Fibroblast of peridontal ligament (primary cell): ENCODE measurements around the gene DCP1A.
A peak's percentile ranks its signal among the peaks of the same experiment; 100 is the strongest.
"Not testable (repeated sequence)": the region's sequence is repeated elsewhere in the genome, so short reads cannot be mapped to it uniquely, and the experiment has no call there.

ENCODE experiments used
- DNase-seq: peaks from one replicate; pipeline ENCODE4 v3.0.0-alpha.2; 2010; ENCODE audit errors: extremely low read depth

DCP1A gene

DNA sequence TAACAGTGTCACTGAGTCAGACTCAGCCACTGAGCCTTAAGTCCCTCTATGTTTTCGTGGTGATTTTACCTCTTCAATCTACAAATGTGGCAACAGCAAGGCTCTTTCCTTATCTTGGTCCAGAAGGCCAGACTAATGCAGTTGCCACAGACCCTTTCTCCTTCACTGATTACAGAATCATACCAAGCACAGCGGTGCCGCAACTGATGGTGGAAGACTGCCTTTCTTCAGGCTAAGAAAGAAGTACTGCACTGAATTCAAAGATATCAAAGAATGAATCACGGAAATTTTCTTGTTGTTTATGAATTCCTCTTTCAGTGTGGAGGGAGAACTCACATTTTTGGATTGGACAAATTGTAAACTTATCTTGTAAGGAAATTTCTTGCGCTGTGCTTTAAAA is 18.6 kb downstream of the DCP1A start:
- peak; percentile 29 for DNase-seq

DNA sequence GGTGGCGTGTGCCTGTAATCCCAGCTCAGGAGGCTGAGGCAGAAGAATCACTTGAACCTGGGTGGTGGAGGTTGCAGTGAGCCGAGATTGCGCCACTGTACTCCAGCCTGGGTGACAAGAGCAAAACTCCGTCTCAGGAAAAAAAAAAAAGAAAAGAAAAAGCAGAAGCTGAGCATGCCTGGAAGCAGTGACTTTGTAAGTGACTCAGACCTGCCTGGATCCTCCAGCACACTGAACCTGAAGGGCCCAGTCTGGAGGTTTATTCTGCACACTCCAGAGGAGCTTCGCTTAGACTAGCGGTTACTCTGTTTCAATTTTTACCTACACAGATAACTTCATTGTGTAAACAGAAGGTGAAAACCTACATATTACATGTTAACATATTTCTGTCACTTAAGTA is 19.4 kb downstream of the DCP1A start:
- not testable (repeated sequence) for DNase-seq

DNA sequence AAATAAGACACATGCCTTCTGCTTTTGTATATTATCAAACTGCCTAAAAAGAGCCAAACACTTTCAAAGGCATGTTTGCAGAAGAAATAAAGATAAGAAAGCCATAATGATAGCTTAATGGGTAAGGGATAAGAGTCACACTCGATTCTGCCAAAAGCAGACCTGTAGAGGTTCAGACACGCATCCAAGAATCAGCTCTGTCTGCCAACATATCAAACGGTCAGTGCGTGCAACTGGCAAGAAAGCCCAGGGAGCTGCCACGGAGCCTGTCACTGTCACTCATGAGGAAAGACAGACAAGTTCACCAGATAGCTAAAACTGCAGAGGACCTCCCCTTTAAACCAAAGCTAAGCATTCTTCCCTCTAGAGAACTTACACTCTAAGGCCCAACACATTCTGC is 23.2 kb downstream of the DCP1A start:
- no peak for DNase-seq

DNA sequence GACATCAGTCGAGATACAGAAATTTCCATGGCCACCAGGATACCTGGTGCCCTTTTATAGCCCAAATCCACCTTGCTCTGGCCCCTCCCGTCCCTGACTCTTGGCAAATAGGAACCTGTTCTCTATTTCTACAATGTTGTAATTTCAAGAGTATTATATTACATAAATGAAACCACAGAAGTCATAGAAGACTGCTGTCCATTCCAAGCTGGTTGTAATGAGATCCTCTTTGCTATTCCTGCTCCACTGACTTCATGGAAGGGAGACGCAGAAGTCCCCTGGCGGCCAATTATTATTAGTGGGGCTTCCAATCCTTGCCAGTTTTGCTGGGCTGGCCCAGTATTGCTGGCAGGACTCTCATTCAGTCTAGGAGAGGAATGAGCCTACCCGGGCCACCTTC is 26.6 kb downstream of the DCP1A start:
- peak; percentile 28 for DNase-seq

DNA sequence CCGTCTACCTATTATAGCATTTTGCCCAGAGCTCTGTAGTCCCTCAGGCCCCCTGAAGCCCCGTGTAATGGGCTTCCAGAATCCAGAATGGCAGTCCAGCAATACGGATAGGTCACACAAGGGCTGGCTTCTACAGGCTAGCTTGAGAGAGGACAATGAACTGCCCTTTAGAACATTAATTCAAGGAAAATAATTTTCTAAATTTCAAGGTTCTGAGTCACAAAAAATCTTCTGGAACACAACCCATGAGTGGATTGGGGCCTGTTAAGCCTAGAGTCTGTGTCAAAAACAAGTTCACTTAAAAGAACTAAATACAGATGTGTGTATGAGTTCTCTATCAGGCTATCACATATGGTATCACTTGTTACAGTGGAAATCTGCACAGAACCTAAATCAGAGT is 28.8 kb downstream of the DCP1A start:
- peak; percentile 78 for DNase-seq

DNA sequence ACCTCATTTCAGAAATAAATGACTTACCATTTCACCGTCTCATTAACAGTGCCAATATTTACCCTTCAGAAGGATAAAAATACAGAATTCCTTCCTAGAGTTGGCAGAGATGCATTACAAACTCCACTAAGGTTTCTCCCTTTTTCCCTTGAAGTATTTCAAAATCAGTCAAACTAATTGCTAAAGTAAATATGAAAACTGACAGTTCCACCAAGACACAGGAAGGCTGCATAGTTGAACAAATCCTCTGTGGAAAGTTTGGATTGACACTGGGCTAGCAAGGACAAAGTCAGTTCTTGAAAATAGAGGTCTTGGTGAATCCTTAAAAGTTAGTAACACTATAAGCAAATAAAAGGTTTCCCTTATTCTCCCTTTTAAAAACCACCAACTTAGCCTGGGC is 34.5 kb downstream of the DCP1A start:
- DNase-seq, result no peak

DNA sequence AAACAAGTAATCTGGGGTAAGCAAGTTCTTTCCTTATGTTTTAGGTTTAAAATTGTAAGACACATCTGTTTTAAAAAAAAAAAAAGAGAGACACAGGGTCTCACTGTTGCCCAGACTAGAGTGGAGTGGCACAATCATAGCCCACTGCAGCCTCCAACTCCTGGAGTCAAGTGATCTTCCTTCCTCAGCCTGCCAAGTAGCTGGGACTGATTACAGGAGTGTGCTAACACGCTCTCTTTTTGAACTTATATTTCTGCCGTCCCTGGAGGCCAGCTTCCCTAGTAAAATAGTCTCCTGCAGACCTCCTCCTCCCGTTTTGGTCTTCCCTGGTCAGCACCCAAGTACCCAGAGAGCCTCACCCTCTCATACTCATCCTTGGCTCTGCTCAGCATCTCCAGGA is 35.5 kb downstream of the DCP1A start:
- DNase-seq, result peak; percentile 24

DNA sequence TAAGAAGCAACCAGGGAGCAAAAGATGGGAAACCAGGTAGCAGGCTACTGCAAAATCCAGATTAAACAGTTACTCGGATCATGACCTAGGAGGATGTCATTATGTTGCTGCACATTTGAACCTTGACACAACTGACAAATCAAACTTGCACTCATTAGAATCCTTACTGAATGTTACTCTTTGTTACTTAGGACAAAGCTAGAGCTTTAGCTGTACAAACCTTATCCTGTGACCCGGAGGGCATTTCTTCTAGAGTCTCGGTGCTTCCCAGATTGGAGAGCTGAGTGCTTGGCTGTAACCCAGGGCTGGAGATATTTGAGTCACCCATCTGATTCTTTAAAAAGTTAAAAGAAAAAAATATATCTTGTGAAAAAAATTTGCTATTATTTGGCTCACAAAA is 43.4 kb downstream of the DCP1A start:
- DNase-seq, result peak; percentile 24

DNA sequence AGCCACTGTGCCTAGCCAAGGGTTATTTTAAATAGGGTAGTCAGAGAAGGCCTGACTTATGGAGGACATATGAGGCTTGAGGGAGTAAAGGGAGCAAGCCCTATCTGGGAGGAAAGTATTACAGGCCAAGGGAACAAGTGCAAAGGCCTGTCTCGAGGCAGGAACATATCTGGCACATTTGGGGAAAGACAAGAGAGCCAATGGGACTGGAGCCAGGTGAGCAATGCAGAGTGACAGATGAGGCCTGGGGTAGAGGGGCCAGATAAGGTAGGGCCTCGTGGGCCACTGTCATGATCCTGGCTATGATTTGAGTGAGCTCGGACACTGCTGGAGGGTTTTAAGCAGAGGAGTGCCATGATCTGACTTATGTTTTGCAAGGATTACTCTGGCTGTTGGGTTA is 43.8 kb downstream of the DCP1A start:
- DNase-seq, result no peak

DNA sequence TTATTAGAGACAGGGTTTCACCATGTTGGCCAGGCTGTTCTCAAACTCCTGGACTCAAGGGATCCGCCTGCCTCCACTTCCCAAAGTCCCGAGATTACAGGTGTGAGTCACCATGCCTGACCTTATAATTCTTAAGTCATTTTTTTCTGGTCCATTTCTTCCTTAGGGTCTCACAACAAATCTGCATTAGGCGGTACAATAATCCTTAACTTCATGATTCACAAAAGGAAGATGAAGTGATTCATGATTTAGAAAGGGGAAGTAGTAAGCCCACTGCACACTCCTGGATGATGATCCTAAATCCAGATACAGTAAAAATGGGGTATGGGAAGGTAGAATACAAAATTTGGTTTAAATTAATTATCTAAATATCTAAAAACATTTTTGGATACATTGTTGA is 46.5 kb downstream of the DCP1A start:
- DNase-seq, result no peak

DNA sequence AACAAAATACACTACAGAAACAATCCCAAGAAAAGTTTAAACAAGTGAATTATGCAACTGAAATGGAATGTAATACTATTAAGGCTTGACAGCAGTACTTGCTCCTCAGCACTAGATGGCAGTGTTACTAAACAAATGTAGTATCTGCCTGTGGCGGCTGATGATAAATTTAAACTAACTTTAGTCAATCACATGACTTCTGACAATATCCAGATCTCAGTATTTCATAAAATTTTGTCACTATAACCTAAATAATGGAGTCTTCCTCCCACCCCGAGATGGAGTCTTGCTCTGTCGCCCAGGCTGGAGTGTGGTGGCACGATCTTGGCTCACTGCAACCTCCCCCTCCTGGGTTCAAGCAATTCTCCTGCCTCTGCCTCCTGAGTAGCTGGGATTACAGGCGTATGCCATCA is 47.7 kb downstream of the DCP1A start:
- peak; percentile 82 for DNase-seq

DNA sequence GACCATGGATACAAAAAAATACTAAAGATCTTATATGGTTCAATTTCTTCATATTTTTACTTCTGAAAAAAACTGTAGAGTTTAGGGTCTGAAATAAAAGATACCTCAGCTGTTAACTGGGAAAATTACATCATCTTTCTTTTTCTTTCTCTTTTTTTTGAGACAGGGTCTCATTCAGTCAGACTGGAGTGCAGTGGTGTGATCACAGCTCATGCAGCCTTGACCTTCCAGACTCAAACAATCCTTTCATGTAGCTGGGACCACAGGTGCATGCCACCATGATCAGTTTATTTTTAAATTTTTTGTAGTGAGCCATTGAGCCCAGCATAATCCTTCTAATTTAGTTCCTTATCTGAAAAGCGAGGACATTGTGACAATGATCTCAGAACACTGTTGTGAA is 51.9 kb downstream of the DCP1A start:
- no peak for DNase-seq

DNA sequence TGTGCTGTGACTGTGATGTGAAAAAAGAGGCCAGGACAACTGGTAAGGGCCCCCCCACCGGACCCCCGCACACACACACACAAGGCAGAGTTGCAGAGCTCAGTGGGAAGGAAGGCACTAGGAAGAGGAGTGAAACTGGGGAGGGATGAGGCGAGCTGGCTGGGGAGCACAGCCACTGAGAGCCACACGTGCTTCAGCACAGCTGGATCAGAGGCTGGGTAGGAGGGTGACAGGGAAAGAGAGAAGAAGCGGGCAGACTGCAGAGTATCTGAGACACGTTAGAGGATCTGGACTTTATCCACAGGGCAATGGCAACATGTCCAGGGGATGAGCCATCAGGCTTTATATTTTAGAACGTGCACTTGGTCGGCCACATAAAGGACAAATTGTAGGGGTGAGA is 53.5 kb downstream of the DCP1A start:
- DNase-seq, result no peak

DNA sequence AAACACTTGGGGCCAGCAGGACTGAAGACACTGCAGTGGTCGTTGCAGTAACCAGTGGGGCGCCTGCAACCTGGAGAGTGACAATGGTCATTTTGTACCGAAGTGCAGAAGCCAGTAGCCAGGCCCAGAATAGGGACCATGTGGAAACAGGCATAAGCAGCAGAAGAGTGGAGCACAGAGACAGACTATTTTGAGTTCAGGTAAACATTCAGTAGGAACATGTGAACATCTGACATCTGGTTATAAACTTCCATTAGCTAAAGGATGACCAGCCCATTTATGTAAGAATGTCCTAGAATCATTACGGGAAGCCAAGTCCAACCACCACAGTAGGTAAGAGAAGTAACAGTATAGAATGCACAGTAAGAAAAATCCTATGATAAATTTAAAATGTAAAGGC is 59.1 kb downstream of the DCP1A start:
- DNase-seq, result no peak

DNA sequence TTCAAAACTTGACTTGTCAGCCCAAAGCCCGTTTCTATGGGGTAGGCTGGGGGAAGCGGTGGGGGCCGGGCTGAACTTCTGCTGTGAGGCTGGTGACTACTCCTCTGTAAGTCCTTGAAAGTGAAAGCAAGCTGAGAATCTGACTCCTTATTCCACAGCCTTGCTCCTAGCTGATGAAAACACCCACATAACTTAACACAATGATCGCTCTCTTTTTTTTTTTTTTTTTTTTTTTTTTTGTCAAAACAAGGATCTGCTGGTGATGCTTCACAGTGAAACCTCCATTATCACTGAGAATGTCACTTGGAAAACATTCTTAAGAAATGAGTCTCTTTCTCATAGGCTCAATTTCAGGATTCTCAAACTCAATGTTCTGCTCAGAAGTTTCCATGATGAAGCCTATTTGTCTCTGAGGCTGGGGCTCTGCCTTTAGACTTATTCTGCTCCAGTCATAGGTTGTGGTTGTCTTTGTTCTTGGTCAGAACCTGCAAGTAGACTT is 60.2 kb downstream of the DCP1A start:
- DNase-seq, result peak; percentile 67

DNA sequence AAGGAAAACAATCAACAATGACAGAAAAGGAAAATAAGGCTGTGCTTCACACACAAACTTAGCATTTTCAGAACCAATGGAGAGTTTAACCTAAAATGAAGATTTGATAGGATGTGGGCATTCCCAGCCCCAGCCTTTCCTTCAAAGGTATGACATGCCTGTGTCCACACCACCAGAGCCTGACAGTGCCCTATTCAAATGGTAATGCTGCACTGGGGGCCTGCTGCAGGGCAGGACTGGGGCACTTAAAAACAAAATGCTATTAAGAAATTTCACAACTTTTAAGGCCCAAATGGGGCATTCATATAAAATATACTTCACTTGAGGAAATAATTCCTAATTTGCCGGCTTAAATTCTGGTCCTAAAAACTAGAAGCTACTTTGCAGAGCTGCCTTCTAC is 60.6 kb downstream of the DCP1A start:
- no peak for DNase-seq

DNA sequence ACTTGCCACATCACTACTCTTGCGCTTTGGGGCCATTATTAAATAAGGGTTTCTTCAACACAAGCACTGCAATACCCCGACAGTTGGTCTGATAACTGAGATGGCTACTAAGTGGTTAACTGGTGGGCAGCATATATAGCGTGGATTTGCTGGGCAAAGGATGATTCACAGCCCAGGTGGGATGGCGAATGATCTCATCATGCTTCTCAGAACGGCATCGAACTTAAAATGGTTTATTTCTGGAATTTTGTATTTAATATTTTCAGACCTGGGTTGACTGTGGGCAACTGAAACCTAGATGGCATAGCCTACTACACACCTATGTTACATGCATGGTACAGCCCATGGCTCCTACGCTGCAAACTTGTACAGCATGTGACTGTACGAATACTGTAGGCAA is 64.8 kb downstream of the DCP1A start:
- no peak for DNase-seq

DNA sequence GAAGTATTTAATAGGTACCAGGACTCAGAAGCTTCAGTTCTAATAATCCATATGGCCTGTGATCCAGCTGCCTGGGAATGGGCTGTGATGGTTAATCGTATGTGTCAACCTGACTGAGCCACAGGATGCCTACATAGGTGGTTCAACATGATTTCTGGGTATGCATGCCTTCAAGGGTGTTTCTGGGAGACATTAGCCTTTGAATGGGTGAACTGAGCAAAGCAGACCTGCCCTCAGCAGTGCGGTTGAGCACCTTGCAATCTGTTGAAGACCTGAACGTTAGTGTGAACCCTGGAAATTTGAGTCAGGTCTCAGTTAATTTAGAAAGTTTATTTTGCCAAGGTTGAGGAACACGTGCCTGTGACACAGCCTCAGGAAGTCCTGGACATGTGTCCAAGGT is 68.7 kb downstream of the DCP1A start:
- DNase-seq, result no peak

DNA sequence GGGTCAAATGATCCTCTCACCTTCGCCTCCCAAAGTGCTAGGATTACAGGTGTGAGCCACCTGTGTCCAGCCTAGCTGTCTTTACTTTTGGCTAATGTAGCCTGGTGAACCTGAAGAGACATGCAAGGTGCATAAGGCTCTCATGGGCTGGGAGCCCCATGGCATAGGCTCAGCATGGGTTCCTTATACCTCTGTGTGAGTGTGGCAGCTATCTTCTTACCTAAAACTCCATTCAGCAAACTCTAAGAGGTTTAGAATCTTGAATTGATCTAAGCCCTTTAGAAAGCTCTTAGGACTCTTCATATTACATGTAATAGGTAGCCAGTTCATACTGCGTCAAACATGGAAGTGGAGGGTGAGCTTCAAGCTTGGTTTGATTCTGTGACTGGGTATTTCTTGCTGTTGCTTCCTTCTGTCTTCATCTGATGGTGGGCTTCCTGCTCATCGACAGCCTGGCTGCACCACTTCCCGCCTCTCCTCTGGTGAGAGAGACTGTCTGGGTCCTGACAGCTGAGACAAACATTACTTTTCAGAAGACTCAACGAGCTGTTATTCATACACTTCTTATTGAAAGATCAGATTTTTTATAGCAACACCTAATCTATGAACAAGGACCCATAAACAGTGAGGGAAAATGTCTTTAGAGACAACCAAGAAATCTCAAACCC is 72.3 kb downstream of the DCP1A start:
- DNase-seq, result no peak

DNA sequence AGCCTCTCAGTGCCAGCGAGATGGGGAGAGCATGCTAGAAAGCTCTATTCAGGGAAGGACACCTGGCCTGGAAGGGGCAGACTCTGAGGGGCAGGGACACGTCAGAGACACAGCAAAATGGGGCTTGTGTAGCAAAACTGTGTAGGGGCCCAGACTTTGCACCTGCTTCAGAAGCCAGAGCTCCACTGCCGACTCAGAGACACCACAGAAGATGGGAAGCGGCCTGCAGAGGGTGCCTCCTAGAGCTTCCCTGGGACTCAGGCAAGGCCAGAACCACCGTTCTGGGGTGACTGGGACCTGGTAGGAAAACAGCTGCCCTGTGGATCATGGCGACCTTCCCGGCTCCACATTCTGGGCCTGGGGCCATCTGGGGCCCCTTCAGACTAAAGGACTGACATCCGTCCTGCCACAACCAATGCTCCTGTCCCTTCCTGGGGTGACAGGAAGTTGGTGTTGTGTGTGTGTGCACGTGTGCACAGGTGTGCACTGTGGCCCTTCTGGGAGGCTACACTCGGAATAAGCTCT is 74.1 kb downstream of the DCP1A start:
- no peak for DNase-seq

DNA sequence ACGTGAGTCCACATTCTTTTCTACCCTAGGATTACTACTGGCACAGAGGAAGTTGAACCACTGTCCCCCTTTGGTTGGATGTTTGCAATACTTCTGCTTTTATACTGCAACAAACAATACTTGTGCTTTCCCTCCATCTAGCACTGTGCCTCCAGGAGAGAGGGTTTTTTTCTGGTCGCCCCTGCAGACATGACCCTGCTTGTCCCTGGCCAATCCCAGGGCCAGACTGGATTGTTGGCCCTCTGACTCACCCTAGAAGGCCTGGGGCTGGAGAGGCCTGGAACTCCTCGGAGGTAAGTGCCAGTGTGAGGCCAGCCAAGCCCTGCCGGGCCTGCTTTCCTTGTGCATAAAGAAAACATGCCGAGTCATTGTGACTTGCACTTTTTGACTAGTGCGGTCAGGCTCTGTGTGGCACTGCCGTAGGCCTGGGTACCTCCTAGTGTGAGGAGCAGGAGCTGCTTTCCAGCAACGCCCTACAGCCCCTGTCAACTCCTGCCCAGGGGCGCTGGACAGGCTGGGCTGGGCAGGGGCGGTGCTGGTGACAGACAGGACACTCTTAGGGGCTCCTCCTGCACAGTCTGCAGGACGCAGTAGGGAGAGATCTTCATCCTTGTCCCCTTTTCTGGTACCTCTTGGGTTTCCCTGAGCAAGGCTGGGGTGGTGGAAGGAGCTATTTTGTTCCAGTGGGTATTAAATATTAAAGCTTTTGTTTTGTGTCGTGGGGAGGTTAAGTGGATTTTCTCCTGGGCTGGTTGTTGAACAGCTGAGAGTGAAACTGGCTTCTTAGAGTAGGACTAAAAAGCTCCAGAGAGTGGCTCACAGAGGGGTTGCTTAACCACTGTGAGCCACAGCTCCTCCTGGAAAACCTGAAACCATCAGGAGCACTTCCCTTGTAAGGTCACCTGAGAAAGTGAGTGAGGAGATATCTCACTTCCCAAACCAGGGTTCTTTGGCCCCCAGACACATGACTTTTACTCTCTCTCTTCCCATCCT is 77.2 kb downstream of the DCP1A start:
- DNase-seq, result peak; percentile 99

DNA sequence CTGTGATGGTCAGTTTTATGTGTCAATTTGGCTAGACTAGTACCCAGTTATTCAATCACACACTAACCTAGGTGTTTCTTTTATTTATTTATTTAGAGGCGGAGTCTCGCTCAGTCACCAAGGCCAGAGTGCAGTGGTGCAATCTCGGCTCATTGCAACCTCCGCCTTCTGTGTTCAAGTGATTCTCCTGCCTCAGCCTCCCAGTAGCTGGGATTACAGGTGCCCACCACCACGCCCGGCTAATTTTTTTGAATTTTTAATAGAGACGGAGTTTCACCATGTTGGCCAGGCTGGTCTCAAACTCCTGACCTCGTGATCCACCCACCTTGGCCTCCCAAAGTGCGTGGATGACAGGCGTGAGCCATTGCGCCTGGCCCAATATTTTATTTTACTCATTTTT is 78.2 kb downstream of the DCP1A start:
- DNase-seq, result not testable (repeated sequence)

DNA sequence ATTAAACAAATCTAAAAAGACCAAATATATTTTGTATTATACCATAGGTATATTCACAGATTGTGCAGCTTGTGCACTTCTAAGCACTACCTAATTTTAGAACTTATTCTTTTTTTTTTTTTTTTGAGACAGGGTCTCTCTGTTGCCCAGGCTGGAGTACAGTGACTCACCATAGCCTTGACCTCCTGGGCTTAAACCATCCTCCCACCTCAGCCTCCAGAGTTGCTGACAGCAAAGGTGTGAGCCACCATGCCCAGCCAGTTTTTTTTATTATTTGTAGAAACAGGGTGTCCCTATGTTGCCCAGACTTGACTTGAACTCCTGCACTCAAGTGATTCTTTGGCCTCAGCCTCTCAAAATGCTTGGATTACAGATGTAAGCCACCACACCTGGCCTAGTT is 79.6 kb downstream of the DCP1A start:
- DNase-seq, result no peak
